GM21619 (cell line): Measurements from ENCODE around the gene TTYH3.
A peak's percentile ranks its signal among the peaks of the same experiment; 100 is the strongest.

ENCODE experiments used
- ATAC-seq: cut with Tn5 transposase; IDR thresholded peaks from one replicate; pipeline ENCODE4 v1.9.1; 2021; ENCODE audit not compliant: unreplicated experiment

The TTYH3 gene

DNA sequence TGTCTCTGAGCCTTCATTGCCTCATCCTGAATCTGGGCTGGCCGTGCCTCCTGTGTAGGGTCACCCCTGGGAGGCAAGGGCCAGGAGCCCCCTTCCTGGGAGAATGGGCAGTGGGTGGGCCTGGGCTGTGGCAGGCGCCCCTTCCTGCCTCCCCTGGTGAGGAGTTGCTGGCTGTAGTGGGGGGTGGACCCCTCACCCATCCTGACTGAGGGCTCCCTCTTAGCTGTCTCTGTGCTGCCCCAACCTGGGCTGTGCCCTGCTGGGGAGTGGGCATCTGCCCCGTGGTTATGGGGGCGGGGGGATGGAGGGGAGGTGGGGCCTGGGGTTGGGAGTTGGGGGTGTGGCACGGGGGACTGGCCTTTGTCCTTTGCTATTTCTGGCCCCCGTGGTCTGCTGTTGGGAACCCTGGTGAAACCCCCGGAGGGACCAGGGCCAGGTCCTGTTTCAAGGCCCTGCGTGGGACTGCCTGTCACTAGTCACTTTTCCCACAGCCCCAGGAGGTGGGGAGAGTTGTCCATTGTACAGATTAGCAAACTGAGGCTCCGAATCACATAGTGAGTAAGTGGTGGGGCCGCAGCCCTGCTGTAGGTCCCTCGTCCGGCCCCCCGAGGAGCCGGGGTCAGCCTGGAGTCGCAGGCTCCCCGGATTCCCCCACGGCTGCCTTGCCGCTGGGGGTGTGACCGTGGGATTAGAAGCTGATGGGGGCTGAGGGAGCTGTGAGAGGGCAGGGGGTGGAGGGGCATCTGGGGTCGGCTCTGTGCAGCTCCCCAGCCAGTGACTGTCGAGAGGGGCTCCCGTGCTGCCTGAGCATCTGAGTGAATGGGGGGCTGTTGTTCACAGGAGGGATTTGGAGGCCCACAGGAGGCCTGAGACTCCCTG is 2.7 kb downstream of the TTYH3 start:
- ATAC-seq: no peak

DNA sequence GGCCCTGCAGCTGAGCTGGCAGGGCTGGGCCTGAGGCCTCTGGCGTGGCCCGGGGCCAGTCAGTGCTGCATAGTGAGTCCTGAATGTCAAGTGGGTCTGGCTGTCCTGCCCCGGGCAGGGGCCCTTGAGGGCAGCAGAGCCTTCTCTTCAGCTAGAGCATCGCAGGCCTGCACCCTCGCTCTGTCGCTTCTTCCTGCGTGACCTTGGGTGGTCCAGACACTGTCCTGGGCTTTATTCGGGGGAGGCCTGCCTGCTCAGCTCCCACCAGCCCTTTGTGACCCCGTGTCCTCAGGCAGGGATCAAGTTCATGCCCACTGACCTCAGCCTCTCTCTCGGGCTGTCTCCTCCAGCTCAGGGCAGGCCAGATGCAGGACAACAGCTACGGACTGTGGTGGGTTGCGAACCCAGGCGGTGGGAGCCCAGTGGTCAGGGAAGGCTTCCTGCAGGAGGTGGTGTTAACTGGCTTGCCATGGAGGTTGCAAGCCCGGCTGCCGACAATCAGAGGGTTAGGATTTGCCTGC is 3.4 kb downstream of the TTYH3 start:
- no peak for ATAC-seq

DNA sequence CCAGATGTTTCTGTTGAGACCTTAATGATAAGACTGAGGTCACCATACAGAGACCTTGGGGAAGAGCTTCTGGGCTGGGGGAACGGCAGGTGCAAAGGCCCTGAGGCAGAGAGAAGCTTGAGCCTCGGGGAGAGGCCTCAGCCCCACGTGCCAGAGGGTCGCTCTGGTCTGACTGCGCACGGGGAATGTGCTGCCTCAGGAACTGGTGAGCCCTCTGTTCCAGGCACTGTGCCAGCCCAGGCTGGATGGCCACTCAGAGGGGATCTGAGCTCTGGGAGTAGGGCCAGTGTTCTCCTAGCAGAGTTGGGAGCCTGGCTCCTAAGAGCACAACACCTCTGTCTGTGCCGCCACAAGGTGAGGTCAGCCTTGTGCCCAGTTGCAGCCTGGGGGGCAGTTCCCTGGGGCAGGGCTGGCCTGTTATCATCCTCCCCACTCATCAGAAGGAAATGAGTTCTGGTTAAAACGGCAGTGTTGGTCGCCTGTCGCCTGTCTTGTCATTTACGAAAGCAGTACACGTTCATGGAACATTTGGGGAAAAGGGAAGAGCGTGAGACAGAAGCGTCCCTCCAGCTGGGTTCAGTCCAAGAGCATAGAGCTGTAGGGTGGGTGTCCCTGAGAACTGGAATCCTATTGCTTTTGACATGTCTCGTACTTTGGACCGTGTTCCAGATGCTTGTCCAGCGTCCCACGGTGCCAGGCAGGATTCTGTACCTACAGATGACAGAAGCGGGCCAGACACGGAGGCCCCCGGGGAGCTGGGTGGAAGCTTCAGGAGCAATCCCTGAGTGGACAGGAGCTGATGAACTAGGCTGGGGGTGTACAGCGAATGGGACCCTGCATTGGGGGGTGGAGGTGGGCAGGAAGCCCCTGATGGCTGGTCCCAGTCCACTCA is 4.3 kb downstream of the TTYH3 start:
- no peak for ATAC-seq

- ATAC-seq: no peak
Measured at GRCh38 chr7:2637066-2637471, 5.3 kb downstream of the TTYH3 start.

GRCh38 chr7:2637505-2638223 is 5.9 kb downstream of the TTYH3 start:
- ATAC-seq: no peak

DNA sequence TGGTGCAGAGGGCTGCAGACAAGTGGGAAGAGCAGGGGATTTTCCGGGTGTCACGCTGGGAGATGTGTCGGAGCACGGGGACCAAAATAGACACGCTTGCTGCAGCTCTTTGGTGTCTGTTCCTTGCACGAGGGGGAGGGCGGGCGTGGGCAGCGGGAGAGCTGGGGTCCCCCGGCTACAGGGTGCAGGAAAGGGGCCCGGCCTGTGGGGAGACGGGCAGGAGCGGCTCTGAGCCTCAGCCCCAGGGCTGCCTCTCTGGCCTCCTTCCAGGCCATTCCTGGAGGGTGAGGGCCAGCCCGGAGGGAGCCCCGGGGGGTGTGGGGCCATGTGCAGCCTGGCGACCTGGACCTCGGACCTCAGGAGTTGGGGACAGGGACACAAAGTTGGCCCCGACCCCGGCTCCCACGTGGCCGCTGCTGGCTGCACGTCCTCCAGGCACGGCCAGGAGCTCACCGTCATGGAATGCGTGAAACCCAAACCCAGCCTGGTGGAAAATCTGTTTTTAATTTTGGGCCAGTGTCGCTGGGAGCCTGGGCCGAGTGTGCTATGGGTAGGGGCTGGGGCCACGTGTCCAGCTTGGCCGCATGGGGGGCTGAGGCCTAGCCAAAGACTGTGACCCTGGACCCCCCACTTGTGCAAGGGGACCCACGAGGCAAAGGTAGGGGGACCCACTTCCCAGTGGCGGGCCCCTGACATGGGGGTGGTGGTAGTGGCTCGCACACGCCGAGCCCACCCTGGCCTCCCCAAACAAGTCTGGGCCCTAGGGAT is 6.6 kb downstream of the TTYH3 start:
- ATAC-seq: no peak

DNA sequence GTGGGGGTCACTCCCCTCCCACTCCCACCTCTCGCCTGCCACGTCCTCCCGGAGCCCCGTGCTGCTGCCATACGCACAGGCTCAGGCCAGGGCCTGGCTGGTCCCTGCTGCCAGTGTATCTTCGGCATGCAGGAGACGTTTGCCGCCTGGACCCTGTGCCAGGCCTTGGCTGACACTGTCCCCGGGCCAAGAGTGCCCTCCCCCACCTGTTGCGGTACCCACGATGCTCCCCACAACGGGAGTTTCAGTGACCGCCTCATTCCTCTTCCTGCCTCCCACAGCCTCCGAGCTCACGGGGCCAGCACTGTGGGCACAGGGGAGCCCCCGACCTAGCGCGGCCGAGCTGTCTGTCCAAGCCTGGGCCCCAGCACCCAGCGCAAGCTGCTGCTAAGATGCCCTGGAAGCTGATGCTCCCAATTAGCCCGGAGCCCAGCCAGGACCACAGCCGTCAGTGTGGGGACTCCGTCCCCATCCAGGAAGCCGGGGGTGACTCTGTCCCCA is 7.4 kb downstream of the TTYH3 start:
- no peak for ATAC-seq

DNA sequence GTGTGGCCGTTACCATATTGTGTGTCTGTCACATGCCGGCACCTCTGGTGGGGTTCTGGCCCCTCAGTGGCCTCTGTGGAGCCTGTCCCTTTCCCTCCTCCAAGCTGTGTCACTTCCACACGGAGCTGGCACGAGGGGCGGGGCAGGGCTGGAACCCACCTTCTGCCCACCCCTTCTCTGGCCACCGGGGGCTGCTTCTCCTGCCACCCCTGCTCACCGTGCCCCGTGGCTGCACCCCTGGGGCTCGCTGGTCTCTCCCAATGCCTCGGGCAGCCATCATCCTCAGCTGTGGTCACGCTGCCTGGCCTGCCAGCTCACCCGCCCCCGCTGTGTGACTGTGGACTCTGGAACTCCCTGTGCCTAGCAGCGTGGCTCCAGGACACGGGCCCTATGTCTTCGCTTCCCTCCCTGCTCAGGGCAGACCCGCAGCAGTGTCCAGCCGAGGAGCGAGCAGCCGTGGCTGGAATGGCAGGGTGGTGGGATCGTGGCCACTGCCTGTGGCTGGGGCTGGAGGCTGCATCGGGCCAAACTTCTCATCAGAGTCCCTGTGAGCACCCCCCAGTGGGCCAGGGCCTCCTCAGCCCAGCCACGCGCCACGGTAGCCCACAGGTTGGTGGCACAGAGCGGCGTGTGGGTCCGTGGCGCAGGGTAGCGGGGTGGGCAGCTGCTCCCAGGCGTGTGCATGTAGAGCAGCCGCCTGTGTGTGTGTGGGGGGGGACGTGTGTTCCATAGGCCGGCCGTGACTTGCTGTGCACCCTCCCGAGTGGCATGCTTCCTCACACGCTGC is 8.1 kb downstream of the TTYH3 start:
- ATAC-seq: no peak

DNA sequence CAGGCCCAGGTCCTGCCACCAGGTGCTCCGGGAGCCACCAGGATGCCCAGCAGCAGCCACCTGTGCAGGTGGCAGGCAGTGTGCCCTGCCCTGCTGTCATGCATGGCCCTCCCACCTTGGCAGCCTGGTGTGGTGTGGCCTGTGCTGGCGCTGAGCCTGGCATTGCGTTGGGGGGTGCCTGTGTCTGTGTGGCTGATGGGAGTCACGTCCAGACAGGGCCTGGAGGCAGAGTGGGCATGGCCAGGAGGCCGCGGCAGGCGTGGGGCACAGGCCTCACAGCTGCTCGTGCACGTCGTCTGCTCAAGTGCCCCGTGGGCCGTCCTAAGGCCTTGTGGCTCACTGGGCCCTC is 8.7 kb downstream of the TTYH3 start:
- no peak for ATAC-seq

DNA sequence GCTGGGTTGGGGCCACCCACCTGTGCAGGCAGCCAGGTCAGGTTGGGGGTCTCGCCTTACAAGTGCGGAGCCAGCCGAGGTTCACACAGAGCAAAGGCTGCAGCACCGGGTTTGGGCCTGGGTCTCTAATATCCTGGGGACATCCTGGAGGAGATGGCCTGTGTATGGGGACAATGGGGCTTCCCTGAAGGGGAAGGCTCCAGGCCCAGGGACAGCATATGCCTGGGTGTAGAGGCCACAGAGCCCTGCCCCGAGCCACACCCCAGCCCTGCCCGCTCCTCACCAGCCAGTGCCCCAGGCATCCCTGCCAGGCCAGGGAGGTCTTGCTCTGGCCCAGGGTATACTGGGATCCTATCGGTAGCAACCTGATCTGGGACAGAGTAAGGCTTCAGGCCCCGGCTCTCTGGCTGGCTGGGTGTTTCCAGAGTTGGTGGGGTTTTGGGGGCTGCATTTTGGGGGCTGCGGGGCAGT is 9.1 kb downstream of the TTYH3 start:
- no peak for ATAC-seq

DNA sequence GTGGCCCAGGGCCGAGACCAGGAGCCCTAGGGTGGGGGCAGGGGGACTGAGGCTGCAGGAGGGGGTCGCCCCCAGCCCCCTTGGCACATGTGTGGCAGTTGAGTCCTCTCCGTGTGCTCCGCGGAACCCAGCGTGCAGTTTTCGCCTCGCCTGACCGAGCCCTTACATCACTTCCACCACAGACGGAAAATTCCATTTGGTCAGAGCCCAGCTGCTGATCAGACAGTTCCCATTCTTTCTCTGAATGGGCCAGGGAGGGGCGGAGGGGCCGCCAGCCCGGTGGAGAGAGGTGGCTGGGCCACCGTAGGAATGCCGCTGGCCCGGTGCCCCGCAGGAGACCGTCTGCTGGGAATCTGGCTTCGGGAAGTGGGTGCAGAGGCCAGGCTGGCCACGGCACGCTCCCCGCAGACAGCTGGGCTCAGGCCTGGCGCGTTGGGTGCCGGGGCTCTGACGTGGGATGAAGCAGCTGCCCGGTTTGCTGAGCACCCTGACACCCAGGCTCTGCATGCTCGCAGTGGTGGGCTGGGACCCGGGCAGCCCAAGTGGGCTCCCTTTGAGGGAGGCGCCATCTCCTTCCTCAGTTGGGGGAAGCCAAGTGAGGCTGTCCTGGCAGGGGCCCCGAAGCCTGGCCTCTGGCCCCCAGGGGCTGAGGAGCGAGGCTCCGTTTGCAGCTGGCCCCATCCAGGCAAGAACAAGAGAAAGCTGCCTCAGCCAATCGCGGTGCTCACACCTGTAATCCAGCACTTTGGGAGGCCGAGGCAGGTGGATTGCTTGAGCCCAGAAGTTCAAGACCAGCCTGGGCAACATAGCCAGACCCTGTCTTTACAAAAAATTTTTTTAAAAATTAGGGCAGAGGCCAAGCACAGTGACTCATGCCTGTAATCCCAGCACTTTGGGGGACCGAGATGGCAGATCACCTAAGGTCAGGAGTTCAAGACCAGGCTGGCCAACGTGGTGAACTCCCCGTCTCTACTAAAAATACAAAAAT is 9.9 kb downstream of the TTYH3 start:
- ATAC-seq: no peak

DNA sequence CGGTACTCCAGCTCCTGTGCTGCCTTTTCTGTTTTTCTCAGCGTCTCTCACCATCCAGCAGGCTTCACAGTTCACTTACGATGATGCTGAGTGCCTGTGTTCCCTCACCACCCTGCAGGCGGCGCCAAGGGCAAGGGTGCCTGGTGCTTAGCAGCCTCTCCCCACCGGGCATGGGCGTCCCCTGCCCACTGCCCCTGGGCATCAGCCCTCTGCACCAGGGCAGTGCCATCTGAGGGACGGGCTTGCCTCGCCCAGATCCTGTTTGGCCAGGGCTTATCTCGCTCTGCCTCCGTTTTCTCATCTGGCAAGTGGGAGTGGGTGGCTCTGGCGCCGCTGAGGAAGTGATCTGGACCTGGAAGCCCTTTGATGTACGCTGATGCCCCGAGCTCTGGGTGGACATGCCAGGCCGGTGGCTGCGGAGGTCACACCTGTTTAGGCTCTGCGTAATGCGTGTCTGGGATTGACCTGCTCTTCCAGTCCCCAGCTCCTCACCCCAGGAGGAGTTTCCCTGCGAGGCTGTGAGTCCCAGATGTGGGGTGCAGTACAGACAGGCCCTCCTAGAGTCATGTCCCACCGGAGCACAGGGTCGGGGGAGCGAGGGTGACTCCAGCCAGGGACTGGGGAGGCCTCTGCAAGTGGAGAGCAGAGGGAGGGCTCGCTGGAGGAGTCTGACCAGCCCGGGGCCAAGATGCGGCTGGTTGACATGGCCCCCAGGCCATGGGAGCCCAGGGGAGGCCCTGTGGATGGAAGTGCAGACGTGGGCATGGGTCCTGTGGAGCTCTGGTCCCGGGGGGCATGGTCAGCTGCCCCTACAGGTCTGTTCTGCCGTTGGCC is 11.8 kb downstream of the TTYH3 start:
- no peak for ATAC-seq

DNA sequence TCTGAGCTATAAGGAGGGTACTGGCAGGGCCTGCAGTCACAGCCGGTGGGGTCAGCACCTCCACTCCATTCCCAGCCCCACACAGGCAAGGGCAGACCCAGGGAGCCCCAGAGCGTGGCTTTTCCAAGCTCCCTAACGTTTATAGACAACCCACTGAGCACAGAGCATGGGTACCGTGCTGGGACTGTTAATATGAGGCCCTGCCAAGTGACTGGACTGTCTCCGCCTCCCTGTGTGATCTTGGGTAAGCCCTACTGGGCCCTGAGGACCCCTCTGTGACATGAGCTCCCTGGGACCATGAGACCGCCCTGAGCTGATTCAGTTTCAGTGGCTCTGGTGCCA is 12.4 kb downstream of the TTYH3 start:
- no peak for ATAC-seq

DNA sequence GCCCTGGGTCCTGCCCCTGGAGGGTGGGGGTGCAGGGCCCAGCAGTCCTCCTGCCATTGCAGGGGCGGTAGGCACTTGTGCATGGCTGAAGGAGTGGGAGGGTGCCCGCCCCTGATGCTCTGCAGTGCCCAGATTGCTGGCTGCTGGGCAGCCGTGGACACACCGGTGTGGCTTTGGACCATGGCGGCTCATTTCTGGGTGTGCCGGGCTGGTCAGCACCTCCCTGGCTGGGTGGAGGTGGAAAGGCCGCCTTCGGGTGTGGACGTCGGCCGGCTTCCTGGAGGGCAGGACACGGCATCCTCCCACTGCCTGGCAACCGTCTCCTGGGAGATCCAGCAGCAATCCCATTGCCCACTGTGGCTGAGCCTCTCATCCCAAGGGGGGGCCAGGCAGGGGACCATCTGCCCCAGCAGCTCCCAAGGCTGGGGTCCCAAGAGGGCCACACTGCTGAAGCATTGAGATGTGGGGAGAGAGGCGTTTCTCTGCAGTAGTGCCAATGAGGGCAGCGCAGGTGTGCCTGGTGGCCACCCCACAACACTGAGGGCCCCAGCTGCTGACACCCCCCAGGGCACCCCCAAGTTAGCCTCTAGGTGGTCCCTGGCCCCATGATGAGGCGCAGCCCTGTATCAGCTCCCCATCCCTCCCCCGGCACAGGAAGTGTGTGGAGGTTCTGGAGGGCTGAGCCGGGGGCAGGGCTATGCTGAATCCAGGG is 12.9 kb downstream of the TTYH3 start:
- ATAC-seq: peak; percentile 31

DNA sequence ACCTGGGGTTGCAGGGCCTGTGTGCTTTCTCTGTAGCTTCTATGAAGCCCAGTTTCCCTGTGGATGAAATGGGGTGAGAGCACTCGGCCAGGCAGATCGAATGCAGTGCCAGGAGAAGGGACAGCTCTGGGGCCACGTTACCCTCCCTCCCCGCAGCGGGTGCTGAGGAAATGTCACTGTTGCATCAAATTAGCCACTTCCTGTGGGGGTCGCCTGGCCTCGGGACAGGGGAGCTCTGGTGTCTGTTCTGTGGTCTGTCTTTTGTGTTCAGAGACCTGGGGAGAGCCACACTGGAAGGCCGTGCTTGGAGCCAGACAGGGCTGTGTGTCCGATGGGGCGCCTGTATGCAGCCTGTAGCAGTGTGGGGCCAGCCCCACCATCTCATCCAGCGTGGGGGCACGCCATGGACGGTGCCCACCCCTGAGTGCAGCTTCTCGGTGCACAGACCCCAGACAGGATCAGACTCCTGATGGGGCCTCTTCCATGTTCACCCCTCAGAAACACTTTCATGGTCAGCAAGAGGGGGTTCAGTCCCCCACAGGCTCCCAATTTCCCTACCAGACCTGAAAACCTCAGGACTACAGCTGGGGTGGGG is 13.6 kb downstream of the TTYH3 start:
- peak; percentile 56 for ATAC-seq

- no peak for ATAC-seq
Measured at GRCh38 chr7:2646336-2646679, 14.5 kb downstream of the TTYH3 start.
